K562 (cell line): ENCODE measurements around the gene FIGNL1.

Source experiments
- ETV6 ChIP-seq, 3 experiments: fragments of 150-350 bp in 1 of 3; sonication (generic) in 1 of 3; formaldehyde crosslinking in 1 of 3; IDR thresholded peaks; 2 replicates each; pipeline versions ENCODE4 v1.6.1 to v1.8.0; 2014 to 2022; ENCODE audit warnings: borderline replicate concordance in 2 of 3, low read depth in 2 of 3, antibody characterized with exemption in 1 of 3, low read length in 1 of 3, mild to moderate bottlenecking in 1 of 3, missing genetic modification reagents in 1 of 3
- EZH2 ChIP-seq: IDR thresholded peaks from 2 replicates; pipeline ENCODE4 v1.6.1; 2012; ENCODE audit warnings: low read depth, mild to moderate bottlenecking, inconsistent platforms, low read length, borderline replicate concordance
- NFYB ChIP-seq: IDR thresholded peaks from 2 replicates; pipeline ENCODE4 v1.6.1; 2011; ENCODE audit warnings: mild to moderate bottlenecking, moderate library complexity; ENCODE audit not compliant: insufficient read length; ENCODE audit errors: extremely low read depth
- PML ChIP-seq: IDR thresholded peaks from 2 replicates; pipeline ENCODE4 v1.6.1; 2012; ENCODE audit warnings: low read length, inconsistent platforms
- RAD51 ChIP-seq: fragments of 450-650 bp; IDR thresholded peaks from 2 replicates; pipeline ENCODE4 v1.7.1; 2016; ENCODE audit warnings: low read depth, mild to moderate bottlenecking, borderline replicate concordance
- SIN3A ChIP-seq, 2 experiments: fragments of 150-350 bp in 1 of 2; IDR thresholded peaks; 2 replicates each; pipeline ENCODE4 v1.6.1; 2011 to 2016; ENCODE audit warnings: borderline replicate concordance in 2 of 2, low read depth in 2 of 2, low read length in 2 of 2, mild to moderate bottlenecking in 2 of 2, moderate library complexity in 2 of 2; ENCODE audit not compliant: control insufficient read depth in 1 of 2
- SMAD3 ChIP-seq: fragments of 450-650 bp; formaldehyde crosslinking; conservative IDR thresholded peaks from 2 replicates; pipeline ENCODE4 v1.4.0; 2020; ENCODE audit warnings: mild to moderate bottlenecking
- TARDBP ChIP-seq: fragments of 450-650 bp; IDR thresholded peaks from 2 replicates; pipeline ENCODE4 v1.6.1; 2016
- ZNF232 ChIP-seq: sonication (generic); formaldehyde crosslinking; IDR thresholded peaks from 2 replicates; pipeline ENCODE4 v1.8.0; 2022; ENCODE audit warnings: mild to moderate bottlenecking, missing genetic modification reagents
- TF ChIP-seq, protein P1 (sequence below): sonication (generic); formaldehyde crosslinking; IDR thresholded peaks from 2 replicates; pipeline ENCODE4 v1.8.0; 2022; ENCODE audit warnings: mild to moderate bottlenecking, missing genetic modification reagents

DNA sequence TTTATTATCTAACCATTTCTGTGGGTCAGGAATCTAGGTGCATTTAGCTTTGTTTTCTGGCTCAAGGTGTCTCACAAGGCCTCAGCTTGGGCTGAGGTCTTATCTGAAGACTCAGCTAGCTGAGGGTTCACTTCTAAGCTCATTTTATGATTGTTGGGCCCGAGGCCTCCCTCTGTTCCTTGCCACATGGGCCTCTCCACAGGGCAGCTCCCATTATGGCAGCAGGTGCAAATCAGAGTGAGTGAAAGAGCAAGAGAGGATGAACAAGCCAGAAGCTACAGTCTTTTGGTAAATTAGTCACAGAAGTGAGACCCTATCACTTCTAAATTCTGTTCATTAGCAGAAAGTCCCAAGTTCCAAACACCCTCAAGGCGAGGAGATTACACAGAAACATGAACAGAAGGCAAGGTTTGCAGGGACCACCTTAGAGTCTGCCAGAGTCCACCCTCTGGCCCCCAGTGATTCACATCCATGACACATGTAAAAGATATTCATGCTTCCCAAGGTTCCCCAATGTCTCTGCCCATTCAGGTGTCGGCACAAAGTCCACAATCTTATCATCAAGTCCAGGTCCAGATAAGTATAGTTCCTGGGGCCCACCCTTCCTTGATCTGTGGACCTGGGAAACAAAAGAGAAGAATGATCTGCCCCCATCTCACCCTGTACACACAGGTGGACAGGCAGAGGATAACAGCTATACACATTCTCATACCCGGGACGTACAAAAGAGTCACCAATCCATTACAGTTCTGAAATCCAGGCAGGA is 23.7 kb downstream of the FIGNL1 start:
- TF ChIP-seq SMAD3 = no peak
- TF ChIP-seq, protein P1, sequence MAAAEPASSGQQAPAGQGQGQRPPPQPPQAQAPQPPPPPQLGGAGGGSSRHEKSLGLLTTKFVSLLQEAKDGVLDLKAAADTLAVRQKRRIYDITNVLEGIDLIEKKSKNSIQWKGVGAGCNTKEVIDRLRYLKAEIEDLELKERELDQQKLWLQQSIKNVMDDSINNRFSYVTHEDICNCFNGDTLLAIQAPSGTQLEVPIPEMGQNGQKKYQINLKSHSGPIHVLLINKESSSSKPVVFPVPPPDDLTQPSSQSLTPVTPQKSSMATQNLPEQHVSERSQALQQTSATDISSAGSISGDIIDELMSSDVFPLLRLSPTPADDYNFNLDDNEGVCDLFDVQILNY (CRISPR knock-in tag) = no peak
- no peak for TF ChIP-seq PML
- TF ChIP-seq EZH2 = no peak
- no peak for TF ChIP-seq NFYB
- TF ChIP-seq RAD51 = no peak
- TF ChIP-seq ZNF232 (CRISPR knock-in tag) = no peak
- no peak for TF ChIP-seq SIN3A (IDR thresholded peaks at IDR 0.05; ENCODE audit: borderline replicate concordance in 2 of 2, control insufficient read depth in 1 of 2, low read depth in 2 of 2, low read length in 2 of 2)
- TF ChIP-seq TARDBP = no peak
- no peak for TF ChIP-seq ETV6 (IDR thresholded peaks at IDR 0.05; ENCODE audit: borderline replicate concordance in 1 of 2, low read depth in 2 of 2, low read length in 1 of 2)
- no peak for TF ChIP-seq ETV6 (CRISPR knock-in tag; IDR thresholded peaks at IDR 0.05; ENCODE audit: borderline replicate concordance)
